ENCODE measurements around the gene ALDH4A1. TPM values are rescaled to one million over a fixed set of nuclear protein-coding genes. Genes with fewer than 3 reads are reported as not detected.

ALDH4A1 gene
- total and polyA plus RNA-seq, 2 experiments from 2014 or later: 11.3 to 33.8 TPM

GRCh38 chr1:18830596-18830995 is 71.8 kb downstream of the ALDH4A1 start:
- Histone ChIP-seq H3K27me3 (ENCODE audit: insufficient read depth) (no peaks in the 10 kb centered on the region), H3K27ac (ENCODE audit: low read depth) (no peak overlapping the region), H3K9me2 (ENCODE audit: insufficient read depth) (no peaks in the 10 kb centered on the region), H3K36me3 (ENCODE audit: insufficient read depth) (no peaks in the 10 kb centered on the region), H2AFZ (no peak overlapping the region), H3F3A (replicated peaks; ENCODE audit: low read depth) (no peaks in the 10 kb centered on the region), H4K20me1 (replicated peaks; ENCODE audit: insufficient read depth) (no peaks in the 10 kb centered on the region), H3K4me3 (no peak overlapping the region), H3K79me2 (replicated peaks; ENCODE audit: insufficient read depth) (no peaks in the 10 kb centered on the region), H3K4me1 (ENCODE audit: insufficient read depth) (no peaks in the 10 kb centered on the region), H3K4me2 (no peak overlapping the region)
- no peak overlapping the region for H3K27ac Mint-ChIP-seq
- ATAC-seq (no peak), DNase-seq (ENCODE audit: low spot score) (no peak)
- TF ChIP-seq NANOG (IDR thresholded peaks at IDR 0.05; ENCODE audit: borderline replicate concordance) (no peak), EZH2 (IDR thresholded peaks at IDR 0.05; ENCODE audit: low read depth, unreplicated experiment) (no peak)
- no peak overlapping the region for H3K4me3 Mint-ChIP-seq
- peaks cover 8% of the 10 kb centered on the region; the same call in 2 of the 3 replicates for H3K36me3 Mint-ChIP-seq (ENCODE audit: low read depth)
- no peaks in the 10 kb centered on the region for H3K4me1 Mint-ChIP-seq
- peaks cover 34% of the 10 kb centered on the region for H3K9me3 Mint-ChIP-seq
- H3K27me3 Mint-ChIP-seq (ENCODE audit: insufficient read depth, low read depth, poor library complexity): peaks cover 13% of the 10 kb centered on the region

DNA sequence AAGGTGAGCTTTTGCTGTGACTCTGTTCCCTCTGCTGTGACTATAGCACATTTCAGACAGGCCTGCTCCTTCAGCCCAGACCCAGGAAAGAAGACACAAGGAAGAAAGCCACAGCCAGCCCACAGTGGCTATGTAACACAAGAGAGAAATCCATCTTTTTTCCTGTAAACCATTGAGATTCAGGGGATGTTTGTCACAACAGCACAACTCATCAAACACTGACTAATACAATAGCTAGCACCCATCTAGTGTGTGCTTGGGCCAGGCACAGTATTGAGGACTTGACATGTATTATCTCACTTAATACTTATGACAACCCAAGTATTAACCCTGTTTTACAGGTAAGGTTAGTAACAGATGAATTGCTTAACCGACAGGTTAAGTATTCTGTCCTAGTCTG is 72.7 kb downstream of the ALDH4A1 start:
- Histone ChIP-seq H2AFZ (no peak overlapping the region), H3K36me3 (ENCODE audit: insufficient read depth) (no peaks in the 10 kb centered on the region), H3K9me2 (ENCODE audit: insufficient read depth) (no peaks in the 10 kb centered on the region), H3K27ac (ENCODE audit: low read depth) (no peak overlapping the region), H3F3A (replicated peaks; ENCODE audit: low read depth) (no peaks in the 10 kb centered on the region), H4K20me1 (replicated peaks; ENCODE audit: insufficient read depth) (no peaks in the 10 kb centered on the region), H3K4me3 (no peak overlapping the region), H3K79me2 (replicated peaks; ENCODE audit: insufficient read depth) (no peaks in the 10 kb centered on the region), H3K4me1 (ENCODE audit: insufficient read depth) (no peaks in the 10 kb centered on the region), H3K27me3 (ENCODE audit: insufficient read depth) (no peaks in the 10 kb centered on the region), H3K4me2 (no peak overlapping the region)
- H3K36me3 Mint-ChIP-seq (ENCODE audit: low read depth): peaks cover 8% of the 10 kb centered on the region; the same call in 2 of the 3 replicates
- no peak for TF ChIP-seq ZNF331 (CRISPR knock-in tag; IDR thresholded peaks at IDR 0.05; ENCODE audit: low read depth)
- no peaks in the 10 kb centered on the region for H3K4me1 Mint-ChIP-seq
- DNase-seq (ENCODE audit: low spot score) (no peak), ATAC-seq (no peak)
- H3K4me3 Mint-ChIP-seq: no peak overlapping the region
- H3K27ac Mint-ChIP-seq: no peak overlapping the region
- peaks cover 11% of the 10 kb centered on the region for H3K27me3 Mint-ChIP-seq (ENCODE audit: insufficient read depth, low read depth, poor library complexity)
- H3K9me3 Mint-ChIP-seq: peaks cover 35% of the 10 kb centered on the region

- Mint-ChIP-seq H3K4me1 (no peaks in the 10 kb centered on the region), H3K27ac (no peak overlapping the region), H3K9me3 (peaks cover 35% of the 10 kb centered on the region), H3K4me3 (no peak overlapping the region), H3K36me3 (ENCODE audit: low read depth) (peaks cover 8% of the 10 kb centered on the region; the same call in 2 of the 3 replicates), H3K27me3 (ENCODE audit: insufficient read depth, low read depth, poor library complexity) (peaks cover 11% of the 10 kb centered on the region)
- Histone ChIP-seq H3K27me3 (ENCODE audit: insufficient read depth) (no peaks in the 10 kb centered on the region), H3K4me1 (ENCODE audit: insufficient read depth) (no peaks in the 10 kb centered on the region), H3K36me3 (ENCODE audit: insufficient read depth) (no peaks in the 10 kb centered on the region), H2AFZ (no peak overlapping the region), H3K79me2 (replicated peaks; ENCODE audit: insufficient read depth) (no peaks in the 10 kb centered on the region), H3K4me2 (no peak overlapping the region), H3K4me3 (no peak overlapping the region), H3K27ac (ENCODE audit: low read depth) (no peak overlapping the region), H3K9me2 (ENCODE audit: insufficient read depth) (no peaks in the 10 kb centered on the region), H3F3A (replicated peaks; ENCODE audit: low read depth) (no peaks in the 10 kb centered on the region), H4K20me1 (replicated peaks; ENCODE audit: insufficient read depth) (no peaks in the 10 kb centered on the region)
- DNase-seq (ENCODE audit: low spot score) (no peak), ATAC-seq (no peak)
- no peak for TF ChIP-seq ETS1 (IDR thresholded peaks at IDR 0.05)
- no peak for TF ChIP-seq EZH2phosphoT487 (IDR thresholded peaks at IDR 0.05; ENCODE audit: unreplicated experiment)
- TF ChIP-seq ZNF331 (CRISPR knock-in tag; IDR thresholded peaks at IDR 0.05; ENCODE audit: low read depth): no peak
- TF ChIP-seq EZH2 (IDR thresholded peaks at IDR 0.05; ENCODE audit: low read depth, unreplicated experiment): no peak
- no peak for TF ChIP-seq REST (IDR thresholded peaks at IDR 0.05; ENCODE audit: unreplicated experiment)
- no peak for TF ChIP-seq ZNF114 (CRISPR knock-in tag; IDR thresholded peaks at IDR 0.05)
- no peak for TF ChIP-seq CTCF (conservative IDR thresholded peaks at IDR 0.05; ENCODE audit: low read depth in 2 of 2)
- no peak for TF ChIP-seq JUNB (IDR thresholded peaks at IDR 0.05; ENCODE audit: unreplicated experiment)
These were observed 74.1 kb downstream of the ALDH4A1 start for GRCh38 chr1:18828224-18828623.
